MCF 10A (cell line): ENCODE results near the gene PITHD1. TPM values are rescaled to one million over a fixed set of nuclear protein-coding genes. Genes with fewer than 3 reads are reported as not detected.

Experiments used
- BruUV-seq: library from RNA; stranded (reverse); fragments of 400-500 nt; replicated peaks from 2 replicates; lab custom pipeline; 2021; lab: Mats Ljungman, UMichigan
- CTCF ChIA-PET: fragments of 300-600 bp; sonication (Branson Sonifier 250); formaldehyde crosslinking; extraction: SDS; loops from one replicate; lab custom pipeline; 2021; ENCODE audit warnings: antibody characterized with exemption, inconsistent platforms; lab: Yijun Ruan, JAX
- POLR2A ChIA-PET: fragments of 300-600, 350-650 bp; sonication (Branson Sonifier 250); formaldehyde crosslinking; extraction: SDS; loops from one replicate; lab custom pipeline; 2020; ENCODE audit warnings: antibody characterized with exemption, inconsistent platforms; lab: Yijun Ruan, JAX
- DNase-seq: peaks from one replicate; pipeline ENCODE4 v3.0.0-alpha.2; 2018; ENCODE audit not compliant: unreplicated experiment
- H3K27ac Mint-ChIP-seq: one replicate; pipeline ENCODE4 v1.8.0; 2022; ENCODE audit warnings: mild to moderate bottlenecking, low read depth, mixed read lengths; ENCODE audit not compliant: unreplicated experiment
- H3K27me3 Mint-ChIP-seq: one replicate; pipeline ENCODE4 v1.8.0; 2022; ENCODE audit warnings: mixed read lengths; ENCODE audit not compliant: insufficient read depth, unreplicated experiment
- H3K36me3 Mint-ChIP-seq: one replicate; pipeline ENCODE4 v1.8.0; 2022; ENCODE audit warnings: mild to moderate bottlenecking, moderate library complexity, mixed read lengths; ENCODE audit not compliant: insufficient read depth, unreplicated experiment
- H3K4me1 Mint-ChIP-seq: one replicate; pipeline ENCODE4 v1.8.0; 2022; ENCODE audit warnings: mixed read lengths; ENCODE audit not compliant: insufficient read depth, unreplicated experiment
- H3K4me3 Mint-ChIP-seq: one replicate; pipeline ENCODE4 v1.8.0; 2022; ENCODE audit warnings: mild to moderate bottlenecking, moderate library complexity, mixed read lengths; ENCODE audit not compliant: unreplicated experiment
- H3K9me3 Mint-ChIP-seq: one replicate; pipeline ENCODE4 v1.8.0; 2022; ENCODE audit warnings: mixed read lengths; ENCODE audit not compliant: unreplicated experiment
- intact Hi-C: fragments of 100-400 bp; cut with micrococcal nuclease; formaldehyde crosslinking; loops from 2 replicates; pipeline ENCODE4 v1.14.1; 2022
- total RNA-seq: library from RNA; stranded (reverse); gene quantifications from 2 replicates; pipeline ENCODE4 v1.2.3, GENCODE V29; 2022
- TF ChIP-seq, protein P1 (sequence below): fragments of 200-600 bp; IDR thresholded peaks from one replicate; pipeline ENCODE4 v1.8.0; 2022; ENCODE audit warnings: antibody characterized with exemption, mild to moderate bottlenecking; ENCODE audit not compliant: unreplicated experiment

Gene PITHD1
- total RNA-seq, 1 experiment from 2014 or later: 37.8 TPM

- no peak overlapping the region for H3K4me3 Mint-ChIP-seq
- CTCF ChIA-PET: interaction anchor here (0.5 to 1.5 kb wide), 5 partner anchors 20 to 165 kb away, joined by 3 to 5 read pairs (median 4); no protein-coding TSS in a partner anchor
- TF ChIP-seq, protein P1, sequence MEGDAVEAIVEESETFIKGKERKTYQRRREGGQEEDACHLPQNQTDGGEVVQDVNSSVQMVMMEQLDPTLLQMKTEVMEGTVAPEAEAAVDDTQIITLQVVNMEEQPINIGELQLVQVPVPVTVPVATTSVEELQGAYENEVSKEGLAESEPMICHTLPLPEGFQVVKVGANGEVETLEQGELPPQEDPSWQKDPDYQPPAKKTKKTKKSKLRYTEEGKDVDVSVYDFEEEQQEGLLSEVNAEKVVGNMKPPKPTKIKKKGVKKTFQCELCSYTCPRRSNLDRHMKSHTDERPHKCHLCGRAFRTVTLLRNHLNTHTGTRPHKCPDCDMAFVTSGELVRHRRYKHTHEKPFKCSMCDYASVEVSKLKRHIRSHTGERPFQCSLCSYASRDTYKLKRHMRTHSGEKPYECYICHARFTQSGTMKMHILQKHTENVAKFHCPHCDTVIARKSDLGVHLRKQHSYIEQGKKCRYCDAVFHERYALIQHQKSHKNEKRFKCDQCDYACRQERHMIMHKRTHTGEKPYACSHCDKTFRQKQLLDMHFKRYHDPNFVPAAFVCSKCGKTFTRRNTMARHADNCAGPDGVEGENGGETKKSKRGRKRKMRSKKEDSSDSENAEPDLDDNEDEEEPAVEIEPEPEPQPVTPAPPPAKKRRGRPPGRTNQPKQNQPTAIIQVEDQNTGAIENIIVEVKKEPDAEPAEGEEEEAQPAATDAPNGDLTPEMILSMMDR: peak; percentile 51
- H3K9me3 Mint-ChIP-seq: no peaks in the 10 kb centered on the region
- peaks cover 16% of the 10 kb centered on the region for H3K4me1 Mint-ChIP-seq
- peaks cover 82% of the 10 kb centered on the region for H3K36me3 Mint-ChIP-seq
- BruUV-seq: TSS peak; percentile 44
- intact Hi-C loops: no loop called here
- H3K27me3 Mint-ChIP-seq: no peaks in the 10 kb centered on the region
- POLR2A ChIA-PET: interaction anchor here (0.6 kb wide), 1 partner anchor 57 kb away, joined by 3 read pairs; no protein-coding TSS in a partner anchor
- DNase-seq: peak; percentile 72
- peak overlapping the region; percentile 24 for H3K27ac Mint-ChIP-seq
Measured at GRCh38 chr1:23751050-23751814, 27.0 kb upstream of the PITHD1 start.

- intact Hi-C loops: no loop called here
Measured at GRCh38 chr1:23751815-23752200, 26.4 kb upstream of the PITHD1 start.

GRCh38 chr1:23752909-23753308 lies 25.3 kb upstream of the PITHD1 start:
- Mint-ChIP-seq H3K9me3 (no peaks in the 10 kb centered on the region), H3K4me3 (no peak overlapping the region), H3K4me1 (peaks cover 3% of the 10 kb centered on the region), H3K27ac (no peak overlapping the region), H3K36me3 (peaks cover 89% of the 10 kb centered on the region), H3K27me3 (no peaks in the 10 kb centered on the region)
- ChIA-PET POLR2A (no interaction called here), CTCF (interaction anchor here (0.7 to 1.5 kb wide), 3 partner anchors 9 to 181 kb away, joined by 4 to 6 read pairs (median 5); partner anchors contain the start of gene ELOA)
- no TSS peak for BruUV-seq
- DNase-seq: no peak
- intact Hi-C loops: no loop called here
- TF ChIP-seq, protein P1: no peak

More at GRCh38 chr1:23751815-23752200, 26.4 kb upstream of the PITHD1 start:
- H3K4me3 Mint-ChIP-seq: no peak overlapping the region
- TF ChIP-seq, protein P1: no peak
- no peak for DNase-seq
- H3K36me3 Mint-ChIP-seq: peaks cover 82% of the 10 kb centered on the region
- POLR2A ChIA-PET: interaction anchor here (0.6 kb wide), 2 partner anchors 29 to 57 kb away, joined by 3 read pairs; no protein-coding TSS in a partner anchor
- no peaks in the 10 kb centered on the region for H3K9me3 Mint-ChIP-seq
- H3K4me1 Mint-ChIP-seq: peaks cover 14% of the 10 kb centered on the region
- no peaks in the 10 kb centered on the region for H3K27me3 Mint-ChIP-seq
- H3K27ac Mint-ChIP-seq: peak overlapping the region; percentile 24
- BruUV-seq: no TSS peak
- CTCF ChIA-PET: interaction anchor here (1.0 to 1.5 kb wide), 5 partner anchors 20 to 165 kb away, joined by 3 to 5 read pairs (median 4); no protein-coding TSS in a partner anchor

DNA sequence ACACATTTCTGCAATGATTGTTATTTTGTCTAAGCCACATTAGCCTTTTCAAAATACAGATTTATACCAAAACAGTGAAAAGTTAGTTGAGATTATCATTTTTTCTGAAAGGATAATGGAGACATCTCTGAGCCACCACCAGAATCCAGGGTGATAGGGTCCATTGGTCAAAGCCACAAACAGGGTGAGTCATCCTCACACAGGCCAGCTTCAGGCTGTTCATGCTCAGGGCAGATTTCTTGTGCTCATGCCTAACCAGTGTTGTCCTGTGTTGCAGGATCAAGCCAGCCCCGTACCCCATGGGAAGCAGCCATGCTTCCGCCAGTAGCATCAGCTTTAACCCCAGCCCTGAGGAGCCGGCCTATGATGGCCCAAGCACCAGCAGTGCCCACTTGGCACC lies 21.5 kb upstream of the PITHD1 start:
- Mint-ChIP-seq H3K4me1 (no peaks in the 10 kb centered on the region), H3K4me3 (no peak overlapping the region), H3K36me3 (peaks cover 99% of the 10 kb centered on the region), H3K9me3 (no peaks in the 10 kb centered on the region), H3K27ac (no peak overlapping the region), H3K27me3 (no peaks in the 10 kb centered on the region)
- BruUV-seq: no TSS peak
- POLR2A ChIA-PET: interaction anchor here (0.7 to 3.8 kb wide), 2 partner anchors 12 to 22 kb away, joined by 3 to 19 read pairs; partner anchors contain the start of gene ELOA
- TF ChIP-seq, protein P1: no peak
- intact Hi-C loops: no loop called here
- CTCF ChIA-PET: interaction anchor here (0.7 to 0.8 kb wide), 2 partner anchors 15 to 131 kb away, joined by 3 read pairs; no protein-coding TSS in a partner anchor
- peak; percentile 45 for DNase-seq
